ENCODE results near the gene GNAI2. TPM values are rescaled to one million over a fixed set of nuclear protein-coding genes. Genes with fewer than 3 reads are reported as not detected.
A peak's percentile ranks its signal among the peaks of the same experiment; 100 is the strongest.
"Not testable (repeated sequence)": the region's sequence is repeated elsewhere in the genome, so short reads cannot be mapped to it uniquely, and the experiment has no call there.

The GNAI2 gene
- polyA plus RNA-seq, 1 donor from 2014 or later: 689 TPM

- H3K4me1 Mint-ChIP-seq: peaks cover 17 to 30% (median 30%) of the 10 kb centered on the region in 3 donors
- no peaks in the 10 kb centered on the region for H3K36me3 Mint-ChIP-seq
- peaks cover 2% of the 10 kb centered on the region for H3K27me3 Mint-ChIP-seq
- peak overlapping the region; percentile 84 to 99 (median 94) for H3K4me3 Mint-ChIP-seq
- peak overlapping the region; percentile 70 to 94 (median 86) for H3K27ac Mint-ChIP-seq
- no peaks in the 10 kb centered on the region for H3K9me3 Mint-ChIP-seq
Measured at GRCh38 chr3:50227390-50228183, 8.4 kb upstream of the GNAI2 start.

GRCh38 chr3:50228184-50228763 is 7.7 kb upstream of the GNAI2 start:
- H3K4me1 Mint-ChIP-seq: peaks cover 17 to 30% (median 30%) of the 10 kb centered on the region in 3 donors
- peak overlapping the region; percentile 70 to 94 (median 86) for H3K27ac Mint-ChIP-seq
- H3K4me3 Mint-ChIP-seq: peak overlapping the region; percentile 84 to 99 (median 94)
- H3K27me3 Mint-ChIP-seq, H3K36me3 Mint-ChIP-seq, H3K9me3 Mint-ChIP-seq: not testable (repeated sequence)

- Mint-ChIP-seq H3K9me3 (no peaks in the 10 kb centered on the region), H3K27ac (peak overlapping the region in 2 of 3 donors; percentile 11 to 70), H3K4me3 (peak overlapping the region in 2 of 4 donors; percentile 29 to 42)
Measured at GRCh38 chr3:50229490-50229889, 6.5 kb upstream of the GNAI2 start.

GRCh38 chr3:50230104-50230793 is 5.8 kb upstream of the GNAI2 start:
- Mint-ChIP-seq H3K4me1 (peaks cover 17 to 38% (median 34%) of the 10 kb centered on the region in 3 donors), H3K36me3 (no peaks in the 10 kb centered on the region), H3K9me3 (no peaks in the 10 kb centered on the region), H3K27me3 (no peaks in the 10 kb centered on the region), H3K27ac (peak overlapping the region in 1 of 3 donors; percentile 62), H3K4me3 (peak overlapping the region in 3 of 4 donors; percentile 17 to 55 (median 42))

More at GRCh38 chr3:50229490-50229889, 6.5 kb upstream of the GNAI2 start:
- H3K4me1 Mint-ChIP-seq: peaks cover 17 to 34% (median 32%) of the 10 kb centered on the region in 3 donors
- H3K27me3 Mint-ChIP-seq: no peaks in the 10 kb centered on the region
- no peaks in the 10 kb centered on the region for H3K36me3 Mint-ChIP-seq

GRCh38 chr3:50230794-50231125 is 5.2 kb upstream of the GNAI2 start:
- H3K27ac Mint-ChIP-seq: peak overlapping the region in 1 of 3 donors; percentile 62
- H3K4me1 Mint-ChIP-seq: peaks cover 21 to 41% (median 37%) of the 10 kb centered on the region in 3 donors
- H3K27me3 Mint-ChIP-seq: no peaks in the 10 kb centered on the region
- H3K4me3 Mint-ChIP-seq: peak overlapping the region; percentile 12 to 83 (median 62)
- no peaks in the 10 kb centered on the region for H3K9me3 Mint-ChIP-seq
- H3K36me3 Mint-ChIP-seq: no peaks in the 10 kb centered on the region

GRCh38 chr3:50231581-50231980 is 4.4 kb upstream of the GNAI2 start:
- Mint-ChIP-seq H3K4me3 (no peak overlapping the region), H3K4me1 (peaks cover 19 to 36% (median 34%) of the 10 kb centered on the region in 3 donors), H3K36me3 (no peaks in the 10 kb centered on the region), H3K9me3 (no peaks in the 10 kb centered on the region), H3K27me3 (no peaks in the 10 kb centered on the region), H3K27ac (no peak overlapping the region)

- Mint-ChIP-seq H3K9me3 (no peaks in the 10 kb centered on the region), H3K36me3 (no peaks in the 10 kb centered on the region), H3K27me3 (no peaks in the 10 kb centered on the region), H3K4me1 (peaks cover 20 to 33% (median 31%) of the 10 kb centered on the region in 3 donors), H3K4me3 (peak overlapping the region in 1 of 4 donors; percentile 86), H3K27ac (no peak overlapping the region)
Measured at GRCh38 chr3:50232303-50232702, 3.7 kb upstream of the GNAI2 start.

GRCh38 chr3:50233176-50233575 is 2.8 kb upstream of the GNAI2 start:
- Mint-ChIP-seq H3K4me1 (peaks cover 28 to 31% (median 29%) of the 10 kb centered on the region in 3 donors), H3K9me3 (no peaks in the 10 kb centered on the region), H3K36me3 (no peaks in the 10 kb centered on the region), H3K27me3 (no peaks in the 10 kb centered on the region), H3K4me3 (peak overlapping the region in 3 of 4 donors; percentile 48 to 86 (median 55)), H3K27ac (peak overlapping the region in 1 of 3 donors; percentile 85)

- peaks cover 25 to 29% (median 26%) of the 10 kb centered on the region in 3 donors for H3K4me1 Mint-ChIP-seq
- peak overlapping the region; percentile 93 to 96 (median 95) for H3K27ac Mint-ChIP-seq
- no peaks in the 10 kb centered on the region for H3K9me3 Mint-ChIP-seq
- peak overlapping the region; percentile 96 to 98 (median 97) for H3K4me3 Mint-ChIP-seq
- H3K27me3 Mint-ChIP-seq: no peaks in the 10 kb centered on the region
- no peaks in the 10 kb centered on the region for H3K36me3 Mint-ChIP-seq
Measured at GRCh38 chr3:50236484-50237132, 604 bp downstream of the GNAI2 start.

- Mint-ChIP-seq H3K4me1 (peaks cover 27 to 33% (median 30%) of the 10 kb centered on the region in 3 donors), H3K36me3 (no peaks in the 10 kb centered on the region), H3K27ac (peak overlapping the region; percentile 95 to 96 (median 95)), H3K4me3 (peak overlapping the region; percentile 96 to 98 (median 97)), H3K9me3 (no peaks in the 10 kb centered on the region), H3K27me3 (no peaks in the 10 kb centered on the region)
Measured at GRCh38 chr3:50237133-50237651, 1.2 kb downstream of the GNAI2 start.

- Mint-ChIP-seq H3K27me3 (no peaks in the 10 kb centered on the region), H3K4me3 (peak overlapping the region; percentile 96 to 98 (median 97)), H3K36me3 (no peaks in the 10 kb centered on the region), H3K4me1 (peaks cover 32 to 38% (median 34%) of the 10 kb centered on the region in 3 donors), H3K27ac (peak overlapping the region; percentile 95 to 97 (median 96)), H3K9me3 (no peaks in the 10 kb centered on the region)
Measured at GRCh38 chr3:50237754-50238548, 1.9 kb downstream of the GNAI2 start.

- no peaks in the 10 kb centered on the region for H3K9me3 Mint-ChIP-seq
- H3K27ac Mint-ChIP-seq: peak overlapping the region in 2 of 3 donors; percentile 96 to 97
- H3K4me1 Mint-ChIP-seq: peaks cover 32 to 38% (median 37%) of the 10 kb centered on the region in 3 donors
- H3K4me3 Mint-ChIP-seq: peak overlapping the region; percentile 96 to 98 (median 97)
- H3K27me3 Mint-ChIP-seq: no peaks in the 10 kb centered on the region
- no peaks in the 10 kb centered on the region for H3K36me3 Mint-ChIP-seq
Measured at GRCh38 chr3:50238549-50239026, 2.6 kb downstream of the GNAI2 start.

GRCh38 chr3:50239649-50240048 is 3.6 kb downstream of the GNAI2 start:
- H3K4me1 Mint-ChIP-seq: peaks cover 36 to 45% (median 39%) of the 10 kb centered on the region in 3 donors
- no peaks in the 10 kb centered on the region for H3K9me3 Mint-ChIP-seq
- H3K27ac Mint-ChIP-seq: peak overlapping the region; percentile 23 to 96 (median 43)
- peak overlapping the region in 3 of 4 donors; percentile 96 to 98 (median 98) for H3K4me3 Mint-ChIP-seq
- H3K27me3 Mint-ChIP-seq: no peaks in the 10 kb centered on the region
- no peaks in the 10 kb centered on the region for H3K36me3 Mint-ChIP-seq

Measured in IgD-negative memory B cell (primary cell).